Heart left ventricle (tissue), 16 donors: ENCODE results near the gene LAPTM5. TPM values are rescaled to one million over a fixed set of nuclear protein-coding genes. Genes with fewer than 3 reads are reported as not detected.

ENCODE experiments used
- ATAC-seq, 4 donors: fragments of 200-7000 bp; cut with Tn5 transposase; one replicate each; pipeline ENCODE4 v1.9.1; 2020 to 2022; ENCODE audit warnings: moderate library complexity in 4 of 4, mild to moderate bottlenecking in 3 of 4, moderate number of reproducible peaks in 1 of 4
- DNase-seq, 5 donors: peaks; one replicate each; pipeline ENCODE4 v3.0.0-alpha.2; 2020
- H3K27ac ChIP-seq, 12 donors: fragments of 200-600 bp; sonication (generic) in 4 of 12; one replicate each; pipeline versions ENCODE4 v1.5.0 to v1.8.0; 2016 to 2022; ENCODE audit warnings: mild to moderate bottlenecking in 2 of 12
- H3K27me3 ChIP-seq, 9 donors: fragments of 200-600 bp; sonication (generic) in 2 of 9; one replicate each; pipeline versions ENCODE4 v1.5.1 to v1.8.0; 2016 to 2022; ENCODE audit warnings: mild to moderate bottlenecking in 3 of 9
- H3K36me3 ChIP-seq, 9 donors: fragments of 200-600 bp; sonication (generic) in 2 of 9; one replicate each; pipeline versions ENCODE4 v1.5.0 to v1.8.0; 2018 to 2022; ENCODE audit warnings: mild to moderate bottlenecking in 2 of 9
- H3K4me1 ChIP-seq, 12 donors: fragments of 200-600 bp; sonication (generic) in 4 of 12; one replicate each; pipeline versions ENCODE4 v1.5.0 to v1.8.0; 2016 to 2022; ENCODE audit warnings: mild to moderate bottlenecking in 3 of 12
- H3K4me3 ChIP-seq, 12 donors: fragments of 200-600 bp; sonication (generic) in 4 of 12; one replicate each; pipeline versions ENCODE4 v1.5.0 to v1.8.0; 2017 to 2022; ENCODE audit warnings: mild to moderate bottlenecking in 9 of 12, moderate library complexity in 4 of 12
- H3K9me3 ChIP-seq, 12 donors: fragments of 200-600 bp; sonication (generic) in 4 of 12; one replicate each; pipeline versions ENCODE4 v1.5.0 to v1.8.0; 2016 to 2022; ENCODE audit warnings: mild to moderate bottlenecking in 1 of 12
- CTCF ChIP-seq, 12 donors: fragments of 200-600 bp; sonication (generic) in 4 of 12; IDR thresholded peaks; one replicate each; pipeline versions ENCODE4 v1.5.0 to v1.8.0; 2018 to 2022; ENCODE audit warnings: antibody characterized with exemption in 12 of 12, mild to moderate bottlenecking in 5 of 12
- POLR2A ChIP-seq, 2 donors: fragments of 450-650 bp; IDR thresholded peaks; one replicate each; pipeline ENCODE4 v1.6.1; 2017; ENCODE audit warnings: antibody characterized with exemption in 2 of 2, mild to moderate bottlenecking in 2 of 2, moderate library complexity in 2 of 2
- WGBS, 4 donors: extraction: QIAGEN DNeasy Blood & Tissue Kit in 2 of 4; methylation state at CpG; one replicate each; pipeline versions ENCODE4 v1.1.5 to v1.1.7; 2013 to 2018; 5-methylcytosine and 5-hydroxymethylcytosine counted together
- intact Hi-C, 10 donors: fragments of 100-400 bp; cut with DNase I; formaldehyde crosslinking; loops; one replicate each; pipeline versions ENCODE4 v1.11.1 to v1.14.2; 2022
- polyA plus RNA-seq, 2 donors: library from polyadenylated mRNA; stranded (reverse); fragments of 200-250 nt; gene quantifications; one replicate each; pipeline ENCODE4 v1.2.3, GENCODE V29; 2013
- total RNA-seq, 9 donors: library from RNA; depleted of rRNA in 2 of 9; stranded (reverse); fragments of >200 nt in 2 of 9; fragmentation: NEBNext Ultra II Directional in 3 of 9; extraction: Animal tissue kit (Norgen Biotek cat#: 25700) in 3 of 9; gene quantifications; one replicate each; pipeline versions ENCODE4 v1.1.0 to v1.2.4, GENCODE V29; 2016 to 2023
- donor health status: ischemic (EF 13 %, LVEDD 7.1; RV severe dilation, severe dysfunction).
- donor health status: healthy with polysubstance abuse.
- donor health status: DM: no; HTN: yes; CAD: no.
- donor health status: DM: no; HTN: no; CAD: no.
- donor health status: ischemic (EF 25% LVEDD 6.9; RV normal size, moderate dysfunction).
- donor health status: ischemic (EF 25% LVEDD 5.7; RV mildly dilated, moderate dysfunction).
- donor health status: healthy.
- donor health status: DM: yes; HTN: yes; CAD: no.
- donor health status: ischemic (EF 35%, LVEDD 5.7; RV mildly dilated, moderate dysfunction).
- donor health status: nonischemic (EF 11% LVEDD 7.7; RV severe dilation, severe dysfunction).
- donor health status: DM: yes; HTN: yes; CAD: no.
- donor health status: PGD.
- donor health status: ischemic (EF 29% LVEDD 5.4; RV normal size, mild dysfunction).
- donor health status: nonischemic (EF 23%, LVEDD 6.1; RV moderate dilation, normal function).

The LAPTM5 gene
- total and polyA plus RNA-seq, 11 donors: 6.9 to 260 (median 14.3) TPM

GRCh38 chr1:30801771-30802198, 44.2 kb upstream of the LAPTM5 start:
- intact Hi-C loops: loop anchor here in 9 of 10 donors (1.0 to 5.0 kb wide), 6 partner anchors 19 to 111 kb away; no protein-coding TSS in a partner anchor
- peak overlapping the region in 1 of 12 donors; percentile 33 for H3K4me3 ChIP-seq
- DNase-seq: peak; percentile 75 to 92 (median 81)
- ATAC-seq: peak; percentile 58 to 77 (median 66)
- WGBS, 4 donors: 2 to 5% (median 3%) methylated on average over 19 of the region's 19 CpGs
- H3K4me1 ChIP-seq: peaks cover 3 to 43% (median 16%) of the 10 kb centered on the region in 12 donors
- no peaks in the 10 kb centered on the region for H3K36me3 ChIP-seq
- H3K9me3 ChIP-seq: no peaks in the 10 kb centered on the region
- H3K27me3 ChIP-seq: peaks cover 0 to 15% (median 0%) of the 10 kb centered on the region in 9 donors
- TF ChIP-seq POLR2A (IDR thresholded peaks at IDR 0.05): no peak
- TF ChIP-seq CTCF (IDR thresholded peaks at IDR 0.05): peak; percentile 93 to 99 (median 96)
- peak overlapping the region in 1 of 12 donors; percentile 46 for H3K27ac ChIP-seq

- Histone ChIP-seq H3K36me3 (no peaks in the 10 kb centered on the region), H3K27ac (peak overlapping the region in 9 of 12 donors; percentile 2 to 87 (median 6)), H3K4me1 (peaks cover 3 to 43% (median 16%) of the 10 kb centered on the region in 12 donors), H3K4me3 (no peak overlapping the region), H3K27me3 (peaks cover 0 to 5% (median 0%) of the 10 kb centered on the region in 9 donors), H3K9me3 (no peaks in the 10 kb centered on the region)
- intact Hi-C loops: no loop called here
- ATAC-seq (no peak), DNase-seq (no peak)
- no peak for TF ChIP-seq CTCF (IDR thresholded peaks at IDR 0.05)
- TF ChIP-seq POLR2A (IDR thresholded peaks at IDR 0.05): no peak
Observed at GRCh38 chr1:30799233-30799511, 41.6 kb upstream of the LAPTM5 start.

GRCh38 chr1:30798389-30799232, 41.0 kb upstream of the LAPTM5 start:
- H3K4me3 ChIP-seq: no peak overlapping the region
- ATAC-seq (peak; percentile 15 to 67 (median 50)), DNase-seq (peak in 4 of 5 donors; percentile 42 to 67 (median 54))
- 65 to 81% (median 71%) methylated on average over 8 to 9 of the region's 9 CpGs for WGBS, 4 donors
- H3K27ac ChIP-seq: peak overlapping the region in 9 of 12 donors; percentile 2 to 87 (median 34)
- TF ChIP-seq POLR2A (IDR thresholded peaks at IDR 0.05) (no peak), CTCF (IDR thresholded peaks at IDR 0.05) (no peak)
- H3K36me3 ChIP-seq: no peaks in the 10 kb centered on the region
- intact Hi-C loops: no loop called here
- peaks cover 0 to 1% (median 0%) of the 10 kb centered on the region in 9 donors for H3K27me3 ChIP-seq
- peaks cover 3 to 43% (median 16%) of the 10 kb centered on the region in 12 donors for H3K4me1 ChIP-seq
- no peaks in the 10 kb centered on the region for H3K9me3 ChIP-seq

GRCh38 chr1:30795026-30795425, 37.5 kb upstream of the LAPTM5 start:
- intact Hi-C loops: no loop called here
- Histone ChIP-seq H3K36me3 (no peaks in the 10 kb centered on the region), H3K9me3 (no peaks in the 10 kb centered on the region), H3K27ac (no peak overlapping the region), H3K4me3 (no peak overlapping the region), H3K27me3 (peaks cover 0 to 2% (median 0%) of the 10 kb centered on the region in 9 donors), H3K4me1 (peaks cover 3 to 34% (median 14%) of the 10 kb centered on the region in 12 donors)
- ATAC-seq: peak in 1 of 4 donors; percentile 45
- DNase-seq: peak in 1 of 5 donors; percentile 49
- TF ChIP-seq CTCF (IDR thresholded peaks at IDR 0.05) (no peak), POLR2A (IDR thresholded peaks at IDR 0.05) (no peak)
- WGBS, 4 donors: 38 to 79% (median 48%) methylated on average over 5 of the region's 5 CpGs
